GM12874 (cell line): ENCODE measurements around the gene RPL12.

Experiments used
- TF ChIP-seq, protein P1 (sequence below): IDR thresholded peaks from 2 replicates; pipeline ENCODE4 v1.5.1; 2011; ENCODE audit warnings: low read depth, mild to moderate bottlenecking, control low read depth, low read length, moderate library complexity; ENCODE audit not compliant: insufficient read depth

Gene RPL12

DNA sequence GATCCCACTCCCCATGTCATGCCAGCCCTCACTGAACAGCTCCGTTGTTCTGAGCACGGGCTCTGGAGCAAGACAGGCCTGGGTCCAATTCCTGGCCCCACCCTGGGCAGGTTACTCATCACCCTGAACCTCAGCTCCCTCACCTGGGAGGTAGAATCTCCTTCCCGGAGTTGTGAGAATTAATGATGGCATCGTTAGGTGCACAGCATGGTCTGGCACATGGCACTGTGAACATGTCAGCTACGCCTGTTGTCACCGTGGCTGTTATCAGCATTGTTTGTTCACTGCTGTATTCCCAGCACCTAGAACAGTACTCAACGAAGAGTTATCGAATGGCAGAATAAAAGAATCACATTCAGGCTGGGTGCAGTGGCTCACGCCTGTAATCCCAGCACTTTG, 43.1 kb upstream of the RPL12 start:
- TF ChIP-seq, protein P1, sequence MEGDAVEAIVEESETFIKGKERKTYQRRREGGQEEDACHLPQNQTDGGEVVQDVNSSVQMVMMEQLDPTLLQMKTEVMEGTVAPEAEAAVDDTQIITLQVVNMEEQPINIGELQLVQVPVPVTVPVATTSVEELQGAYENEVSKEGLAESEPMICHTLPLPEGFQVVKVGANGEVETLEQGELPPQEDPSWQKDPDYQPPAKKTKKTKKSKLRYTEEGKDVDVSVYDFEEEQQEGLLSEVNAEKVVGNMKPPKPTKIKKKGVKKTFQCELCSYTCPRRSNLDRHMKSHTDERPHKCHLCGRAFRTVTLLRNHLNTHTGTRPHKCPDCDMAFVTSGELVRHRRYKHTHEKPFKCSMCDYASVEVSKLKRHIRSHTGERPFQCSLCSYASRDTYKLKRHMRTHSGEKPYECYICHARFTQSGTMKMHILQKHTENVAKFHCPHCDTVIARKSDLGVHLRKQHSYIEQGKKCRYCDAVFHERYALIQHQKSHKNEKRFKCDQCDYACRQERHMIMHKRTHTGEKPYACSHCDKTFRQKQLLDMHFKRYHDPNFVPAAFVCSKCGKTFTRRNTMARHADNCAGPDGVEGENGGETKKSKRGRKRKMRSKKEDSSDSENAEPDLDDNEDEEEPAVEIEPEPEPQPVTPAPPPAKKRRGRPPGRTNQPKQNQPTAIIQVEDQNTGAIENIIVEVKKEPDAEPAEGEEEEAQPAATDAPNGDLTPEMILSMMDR = no peak

DNA sequence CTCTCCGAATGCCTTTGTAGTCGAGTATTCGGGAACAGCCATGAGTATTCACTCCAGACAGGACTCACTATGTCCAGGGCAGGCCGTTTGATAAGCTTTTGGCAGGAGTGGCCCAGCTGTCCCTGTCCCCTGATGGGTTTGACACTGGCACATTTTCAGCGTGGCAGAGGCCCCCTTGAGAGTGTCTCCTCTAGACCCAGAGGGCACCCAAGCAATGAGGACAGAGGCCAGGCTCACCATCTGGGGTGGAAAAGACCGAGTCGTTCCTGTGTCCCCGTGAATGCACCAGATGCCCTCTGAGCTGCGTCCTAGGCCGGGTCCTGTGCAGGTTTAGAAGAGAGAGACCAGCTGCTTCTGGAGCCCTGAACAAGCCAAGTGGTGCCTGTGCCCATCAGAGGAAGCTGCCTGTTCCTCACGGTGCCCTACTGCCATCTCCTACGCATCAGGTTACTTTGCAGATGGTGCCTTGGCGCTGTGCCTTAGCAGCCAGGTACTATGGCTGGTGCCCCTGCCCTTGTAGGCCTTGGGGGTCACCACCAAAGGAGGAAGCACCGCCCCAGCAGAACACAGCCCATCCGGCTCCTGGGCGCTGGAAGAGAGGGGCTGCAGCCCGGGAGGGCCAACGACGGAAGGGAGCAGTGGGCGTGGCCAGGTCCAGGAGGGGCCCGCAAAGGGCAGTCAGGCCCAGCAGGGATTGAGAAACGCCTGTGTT, 42.5 kb upstream of the RPL12 start:
- TF ChIP-seq, protein P1 = no peak

DNA sequence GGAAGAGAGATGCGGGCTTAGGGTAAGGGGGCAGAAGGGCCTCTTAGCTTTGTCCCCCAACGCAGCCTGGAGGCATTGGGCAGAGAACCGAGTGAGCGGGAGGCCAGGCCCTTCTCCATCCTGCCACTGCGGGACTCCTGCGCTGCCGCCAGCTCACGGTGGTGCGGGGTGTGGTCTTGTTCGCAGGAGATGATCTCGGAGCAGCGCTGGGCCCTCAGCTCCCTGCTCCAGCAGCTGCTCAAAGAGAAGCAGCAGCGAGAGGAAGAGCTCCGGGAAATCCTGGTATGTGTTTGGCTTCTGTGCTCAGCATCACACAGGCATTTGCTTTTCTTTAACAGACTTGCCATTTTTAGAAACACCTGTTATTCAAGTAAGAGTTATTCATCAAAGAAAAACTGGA, 41.4 kb upstream of the RPL12 start:
- TF ChIP-seq, protein P1 = no peak

DNA sequence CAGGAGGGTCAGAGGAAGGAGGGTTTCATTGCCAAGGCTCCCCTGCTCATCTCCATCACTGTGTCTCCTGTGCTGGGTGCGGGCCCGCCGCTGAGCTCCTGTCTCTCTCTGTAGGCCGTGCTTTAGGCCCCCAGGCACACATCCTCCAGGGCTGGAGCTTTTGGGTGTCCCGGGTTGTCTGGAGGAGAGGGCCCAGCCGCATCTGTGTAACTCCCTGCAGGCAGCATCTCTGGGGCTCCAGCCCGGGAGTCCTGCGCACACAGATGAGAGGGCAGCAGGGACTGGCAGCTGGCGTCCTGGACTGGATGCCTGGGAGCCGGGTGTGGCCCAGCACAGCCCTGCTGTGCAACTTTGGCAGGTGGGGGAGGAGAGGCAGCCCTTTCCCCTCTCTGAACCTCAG, 40.3 kb upstream of the RPL12 start:
- TF ChIP-seq, protein P1 = no peak

DNA sequence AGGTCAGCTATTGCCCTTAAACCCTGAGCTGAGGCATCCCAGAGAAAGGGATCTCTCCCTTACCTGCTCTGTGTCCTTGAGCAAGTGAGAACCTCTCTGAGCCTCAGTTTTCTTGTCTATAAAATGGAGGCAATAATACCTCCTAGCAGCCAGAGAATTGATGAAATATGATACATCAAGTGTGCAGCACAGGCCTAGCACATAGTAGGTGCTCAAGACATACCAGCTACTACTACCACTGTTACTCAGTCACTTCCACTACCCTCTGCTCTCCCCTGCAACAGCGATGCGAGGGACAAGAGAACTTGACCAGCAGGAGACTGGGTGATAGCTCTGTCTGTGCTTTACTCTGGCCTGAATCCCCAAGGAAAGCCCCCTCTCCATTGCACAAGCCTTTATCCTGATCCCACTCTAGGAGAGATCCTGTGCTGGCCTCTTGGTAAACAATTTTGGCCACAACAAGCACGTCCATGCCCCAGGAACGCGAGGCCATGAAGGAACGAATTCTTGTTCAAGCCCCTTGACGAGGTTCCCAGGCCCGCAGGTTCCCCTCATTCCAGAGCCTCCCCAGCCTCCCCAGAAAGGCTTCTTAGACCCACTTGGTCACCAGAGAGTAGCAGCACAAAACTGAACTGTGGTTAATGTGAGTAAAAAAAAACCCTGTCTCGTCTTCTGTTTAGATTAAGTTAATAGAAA, 39.5 kb upstream of the RPL12 start:
- TF ChIP-seq, protein P1 = no peak

DNA sequence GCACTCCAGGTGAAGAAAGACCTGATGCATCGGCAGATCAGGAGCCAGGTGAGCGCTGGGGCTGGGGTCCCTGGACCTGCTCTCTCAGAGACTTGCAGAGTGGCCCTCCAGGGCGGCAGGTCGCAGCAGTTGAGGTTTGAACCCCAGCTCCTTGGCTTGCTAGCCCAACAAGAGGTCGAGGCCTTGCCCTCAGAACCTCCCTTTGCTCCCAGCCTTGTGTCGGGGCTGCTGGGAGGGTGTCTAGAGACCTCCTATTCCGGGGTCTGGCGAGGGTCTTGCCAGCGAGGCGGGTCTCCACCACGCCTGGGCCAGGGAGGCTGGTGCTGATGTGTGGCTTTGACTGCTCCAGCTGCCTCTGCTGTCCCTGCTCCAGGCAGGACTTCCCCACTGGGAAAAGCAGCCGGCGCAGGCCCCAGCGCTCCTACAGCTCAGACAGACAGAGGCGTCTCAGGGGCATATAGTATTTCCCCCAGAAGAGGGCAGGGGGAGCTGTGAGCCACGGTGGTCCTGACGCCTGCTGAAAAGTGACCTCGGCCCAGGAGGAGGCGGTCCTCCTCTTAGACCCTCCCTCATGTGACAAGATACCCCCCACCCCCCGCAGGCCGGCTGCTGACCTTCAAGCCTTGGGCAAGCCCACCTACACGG, 38.4 kb upstream of the RPL12 start:
- TF ChIP-seq, protein P1 = no peak

DNA sequence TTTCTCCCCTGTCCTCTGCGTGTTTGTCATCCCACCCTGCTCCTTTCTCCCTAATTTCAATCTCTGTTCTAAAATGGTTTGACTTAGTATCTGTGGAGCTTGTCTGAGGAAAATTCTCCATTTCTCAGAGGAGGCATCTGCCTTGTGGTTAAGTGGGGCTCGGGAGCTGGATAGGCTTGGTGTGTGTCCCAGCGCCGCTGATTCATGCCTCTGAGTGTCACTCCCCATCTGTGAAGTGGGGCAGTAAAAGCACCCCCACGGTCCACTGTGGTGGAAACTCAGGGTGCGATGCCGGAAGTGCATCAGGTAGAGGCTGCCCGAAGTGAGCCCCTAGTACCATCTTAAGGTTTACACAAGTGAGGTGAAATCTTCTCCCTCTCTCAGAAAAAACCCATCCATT, 37.7 kb upstream of the RPL12 start:
- TF ChIP-seq, protein P1 = no peak
